LNCAP (cell line): Measurements from ENCODE around the gene FBXL16.

Source experiments
- TF ChIP-seq, protein P1 (sequence below): fragments of 450-650 bp; IDR thresholded peaks from 2 replicates; pipeline ENCODE4 v1.5.1; 2017; ENCODE audit warnings: mild to moderate bottlenecking

FBXL16 gene

DNA sequence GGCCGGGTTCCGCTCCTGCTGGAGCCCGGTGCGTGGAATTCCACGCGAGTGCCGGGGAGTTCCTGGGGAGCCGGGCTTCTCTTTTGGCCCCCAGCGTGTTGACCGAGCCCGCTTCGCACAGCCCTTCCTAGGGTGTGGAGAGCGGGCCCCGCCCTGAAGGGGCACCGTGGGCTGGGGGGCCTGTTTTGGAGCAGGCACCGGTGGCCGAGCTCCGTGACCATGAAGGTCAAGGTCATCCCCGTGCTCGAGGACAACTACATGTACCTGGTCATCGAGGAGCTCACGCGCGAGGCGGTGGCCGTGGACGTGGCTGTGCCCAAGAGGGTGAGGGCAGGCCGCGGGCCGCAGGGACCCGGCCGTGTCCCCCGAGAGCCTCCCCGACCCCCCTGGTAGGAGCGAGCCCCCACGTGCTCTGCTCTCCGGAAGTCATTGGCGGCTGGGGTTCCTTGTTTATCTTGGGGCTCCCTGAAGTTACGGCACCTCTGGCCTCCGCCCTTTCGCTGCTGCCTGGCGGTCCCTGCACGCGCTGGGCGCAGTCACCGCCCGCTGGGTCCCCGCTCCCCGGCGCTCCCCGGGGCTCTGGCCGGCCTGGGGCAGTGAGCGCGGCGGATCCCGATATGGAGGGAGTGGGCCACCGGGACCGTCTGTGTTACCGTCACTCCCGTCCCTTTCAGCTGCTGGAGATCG, 21.8 kb upstream of the FBXL16 start:
- TF ChIP-seq, protein P1, sequence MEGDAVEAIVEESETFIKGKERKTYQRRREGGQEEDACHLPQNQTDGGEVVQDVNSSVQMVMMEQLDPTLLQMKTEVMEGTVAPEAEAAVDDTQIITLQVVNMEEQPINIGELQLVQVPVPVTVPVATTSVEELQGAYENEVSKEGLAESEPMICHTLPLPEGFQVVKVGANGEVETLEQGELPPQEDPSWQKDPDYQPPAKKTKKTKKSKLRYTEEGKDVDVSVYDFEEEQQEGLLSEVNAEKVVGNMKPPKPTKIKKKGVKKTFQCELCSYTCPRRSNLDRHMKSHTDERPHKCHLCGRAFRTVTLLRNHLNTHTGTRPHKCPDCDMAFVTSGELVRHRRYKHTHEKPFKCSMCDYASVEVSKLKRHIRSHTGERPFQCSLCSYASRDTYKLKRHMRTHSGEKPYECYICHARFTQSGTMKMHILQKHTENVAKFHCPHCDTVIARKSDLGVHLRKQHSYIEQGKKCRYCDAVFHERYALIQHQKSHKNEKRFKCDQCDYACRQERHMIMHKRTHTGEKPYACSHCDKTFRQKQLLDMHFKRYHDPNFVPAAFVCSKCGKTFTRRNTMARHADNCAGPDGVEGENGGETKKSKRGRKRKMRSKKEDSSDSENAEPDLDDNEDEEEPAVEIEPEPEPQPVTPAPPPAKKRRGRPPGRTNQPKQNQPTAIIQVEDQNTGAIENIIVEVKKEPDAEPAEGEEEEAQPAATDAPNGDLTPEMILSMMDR = no peak

DNA sequence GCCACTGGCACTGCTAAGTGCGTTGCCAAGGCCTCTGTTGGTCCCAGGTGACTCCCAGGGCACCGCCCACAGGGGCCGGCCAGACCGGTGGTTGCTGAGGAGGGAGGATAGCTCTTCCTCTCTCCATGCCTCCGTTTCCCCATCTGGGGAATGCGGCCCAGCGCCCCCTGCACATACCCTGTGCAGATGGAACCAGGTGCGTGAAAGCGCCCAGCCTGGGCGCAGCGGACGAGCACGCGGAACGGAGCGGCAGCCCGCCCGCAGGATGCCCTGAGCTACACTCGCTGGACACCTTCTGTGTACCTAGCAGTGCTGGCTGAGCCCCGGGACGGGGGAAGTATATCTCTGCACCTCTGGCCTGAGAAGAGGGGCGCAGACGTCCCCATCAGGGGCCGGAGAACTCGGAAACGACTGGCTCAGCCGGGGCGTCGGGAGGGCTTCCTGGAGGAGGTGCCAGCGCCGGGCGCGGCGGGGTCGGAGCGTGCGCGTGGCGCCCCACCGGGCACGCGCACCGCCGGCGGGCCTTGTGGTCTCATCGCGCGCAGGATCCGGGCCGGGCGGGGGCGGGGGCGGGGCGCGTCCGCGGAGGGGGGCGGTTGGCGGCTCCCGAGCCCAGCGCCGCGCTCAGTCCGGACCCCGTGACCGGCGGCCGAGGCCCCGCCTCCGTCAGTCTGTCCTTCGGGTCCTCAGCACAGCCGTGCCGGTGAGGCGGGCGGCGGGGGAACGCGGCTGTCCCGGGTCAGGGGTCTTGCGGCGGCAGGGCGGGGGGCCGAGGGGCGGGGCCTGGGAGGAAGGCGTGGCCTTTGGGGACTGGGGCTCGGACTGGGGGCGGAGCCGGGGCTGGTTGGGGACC, 21.1 kb upstream of the FBXL16 start, which contains the start of the genes CCDC78 and HAGHL:
Gene CCDC78, minus strand, starts transcription at position 6 of the 853 bp plus-strand sequence. CDS start 76 bp downstream, outside the sequence.
Gene HAGHL, plus strand, starts transcription at position 669 of the 853 bp plus-strand sequence. CDS start 404 bp downstream, outside the sequence.
- TF ChIP-seq, protein P1 = no peak

DNA sequence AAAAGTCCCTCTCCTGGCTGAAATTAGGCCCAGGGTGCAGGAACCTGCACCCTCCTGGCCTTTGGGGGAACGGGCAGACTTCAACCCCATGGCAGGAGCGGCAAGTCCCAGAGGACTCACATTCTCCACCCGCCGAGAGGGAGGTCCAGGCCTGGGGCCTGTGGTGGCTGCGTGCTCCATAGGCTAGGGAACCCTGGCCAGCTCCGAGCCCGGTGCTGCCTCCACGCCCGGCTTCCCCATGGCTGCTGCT, 20.5 kb upstream of the FBXL16 start:
- TF ChIP-seq, protein P1 = no peak

DNA sequence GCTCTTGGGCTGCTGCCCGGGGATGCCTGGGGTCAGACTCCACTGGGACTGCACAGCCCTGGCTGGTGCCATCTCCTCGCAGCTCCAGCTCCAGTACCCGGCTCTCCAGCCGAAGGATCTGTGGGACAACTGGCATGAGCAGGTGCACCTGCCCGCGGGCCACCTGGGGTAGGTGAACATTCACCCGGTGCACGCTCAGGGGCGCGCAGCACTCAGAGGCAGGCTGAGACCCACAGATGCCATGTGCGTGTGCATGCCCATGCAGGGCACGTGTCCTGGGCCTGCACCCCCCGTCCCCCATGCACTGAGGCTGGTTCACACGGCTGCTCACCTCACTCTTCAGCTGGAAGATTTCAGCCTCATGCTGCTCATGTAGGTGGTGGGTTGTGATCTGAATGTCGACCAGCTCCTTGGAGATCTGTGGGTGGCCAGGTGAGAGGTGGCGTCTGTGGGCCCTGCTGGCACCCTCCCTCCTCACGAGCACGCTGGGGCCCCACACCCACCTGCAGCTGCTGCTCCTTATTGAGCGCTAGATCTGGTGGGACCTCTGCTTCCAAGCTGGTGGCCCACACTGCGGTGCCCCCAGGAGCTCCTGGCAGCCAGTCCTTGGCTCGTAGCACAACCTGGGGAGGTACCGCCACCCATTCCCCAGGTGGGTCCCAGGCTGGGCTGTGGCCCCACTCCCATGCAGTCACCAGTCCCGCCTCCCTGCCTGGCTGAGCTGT, 20.0 kb upstream of the FBXL16 start:
- TF ChIP-seq, protein P1 = no peak

DNA sequence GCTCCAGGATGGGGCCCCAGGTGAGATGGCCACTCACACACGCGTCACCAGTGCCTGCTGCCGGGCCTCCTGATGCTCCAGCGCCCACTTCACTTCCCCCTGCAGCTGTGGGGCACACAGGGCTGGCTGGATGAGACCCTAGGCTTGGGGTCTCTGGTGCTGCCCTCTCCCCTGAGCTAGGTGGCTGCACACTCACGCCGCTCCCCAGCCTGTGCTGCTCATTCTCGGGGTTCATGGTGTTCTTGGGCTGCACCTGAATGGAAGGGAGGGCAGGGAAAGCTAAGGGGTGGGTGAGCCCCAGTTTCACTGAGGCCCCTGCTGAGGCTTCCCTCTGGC, 19.4 kb upstream of the FBXL16 start:
- TF ChIP-seq, protein P1 = no peak

DNA sequence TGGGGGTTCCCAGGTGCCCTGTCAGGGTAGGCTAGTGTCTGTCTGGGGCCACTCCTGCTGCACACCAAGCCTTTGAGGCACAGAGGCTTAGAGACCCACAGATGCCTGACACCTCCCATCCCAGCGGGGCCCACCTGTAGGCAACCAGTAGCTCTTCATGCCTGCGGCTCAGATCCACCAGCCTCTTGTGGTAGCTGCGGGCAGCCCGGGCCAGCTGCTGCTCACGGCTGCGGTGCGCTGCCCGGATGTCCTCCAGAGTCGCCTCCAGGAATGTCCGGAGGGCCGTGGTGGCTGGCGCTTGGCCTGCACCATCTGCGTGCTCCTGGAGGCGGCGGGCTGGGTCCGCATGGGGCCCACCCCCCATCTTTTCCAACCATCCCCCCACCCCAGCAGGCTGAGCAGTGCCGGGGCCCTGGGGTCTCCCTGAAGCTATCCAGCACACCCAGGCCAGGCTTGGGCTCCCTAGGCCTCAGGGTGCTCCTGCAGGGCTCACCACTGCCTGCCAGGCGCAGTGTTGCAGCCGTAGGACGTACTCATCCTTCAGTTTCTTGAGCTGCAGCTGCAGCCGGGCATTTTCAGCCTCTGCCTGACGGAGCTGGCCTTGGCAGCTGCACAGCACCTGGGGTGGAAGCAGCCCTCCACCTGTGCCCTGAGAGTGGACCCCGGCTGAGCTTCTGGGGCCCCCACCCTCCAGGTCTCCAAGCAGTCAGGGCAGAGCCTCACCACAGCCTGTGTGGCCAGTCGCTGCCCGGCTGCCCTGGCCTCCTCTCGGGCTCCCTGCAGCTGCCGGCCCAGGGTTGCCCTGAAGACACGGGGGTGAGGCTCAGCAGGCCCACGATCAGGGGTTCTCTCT, 18.8 kb upstream of the FBXL16 start:
- TF ChIP-seq, protein P1 = no peak

DNA sequence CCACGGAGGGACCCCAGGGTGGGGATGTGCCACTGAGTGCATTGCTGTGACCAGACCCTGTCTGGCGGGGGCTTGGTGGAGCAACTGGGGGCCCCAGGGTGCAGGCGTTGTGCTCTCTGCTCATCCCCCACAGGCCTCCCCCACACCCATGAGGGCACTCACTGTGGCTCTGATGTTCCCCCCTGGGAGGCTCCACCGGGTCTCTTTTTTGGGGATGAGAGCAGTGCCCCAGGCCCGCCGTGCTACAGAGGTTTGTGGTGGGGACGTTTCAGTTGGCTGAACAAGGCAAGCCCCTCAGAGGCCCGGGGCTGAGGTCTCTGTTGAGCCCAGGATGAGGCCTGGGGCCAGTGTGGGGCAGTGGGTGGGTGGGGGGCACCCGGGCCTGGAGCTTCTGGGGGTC, 18.1 kb upstream of the FBXL16 start:
- TF ChIP-seq, protein P1 = no peak
